CD4-positive, alpha-beta memory T cell (primary cell): ENCODE results near the gene SMAD1. TPM values are rescaled to one million over a fixed set of nuclear protein-coding genes. Genes with fewer than 3 reads are reported as not detected.

Experiments used
- CTCF ChIA-PET: fragments of 350-600 bp; sonication (Branson Sonifier 250); formaldehyde crosslinking; loops from one replicate; lab custom pipeline; 2021; ENCODE audit warnings: inconsistent platforms; ENCODE audit not compliant: partially characterized antibody; lab: Charles Lee
- POLR2A ChIA-PET: fragments of 350-600 bp; sonication (Branson Sonifier 250); formaldehyde crosslinking; loops from one replicate; lab custom pipeline; 2021; ENCODE audit not compliant: partially characterized antibody; lab: Charles Lee
- DNase-seq, 5 donors: peaks; one replicate each; pipeline versions ENCODE4 v3.0.0 to v3.0.0-alpha.2; 2020 to 2022; ENCODE audit warnings: mixed read lengths in 1 of 5
- H3K27ac ChIP-seq: one replicate; pipeline ENCODE4 v1.7.0; 2013; ENCODE audit warnings: low read depth, low read length
- H3K27me3 ChIP-seq: 2 replicates; pipeline ENCODE4 v1.7.0; 2013; ENCODE audit warnings: mild to moderate bottlenecking, low read length, moderate library complexity; ENCODE audit not compliant: insufficient read depth
- H3K36me3 ChIP-seq: 2 replicates; pipeline ENCODE4 v1.7.0; 2013; ENCODE audit warnings: mild to moderate bottlenecking, low read length, moderate library complexity; ENCODE audit not compliant: insufficient read depth
- H3K4me1 ChIP-seq: 2 replicates; pipeline ENCODE4 v1.7.0; 2013; ENCODE audit warnings: mild to moderate bottlenecking, low read length, moderate library complexity; ENCODE audit not compliant: insufficient read depth
- H3K4me3 ChIP-seq, 2 donors: one replicate each; pipeline ENCODE4 v1.7.0; 2013; ENCODE audit warnings: low read length in 2 of 2, mild to moderate bottlenecking in 1 of 2
- H3K9me3 ChIP-seq, 2 donors: one replicate each; pipeline ENCODE4 v1.7.0; 2013; ENCODE audit warnings: low read length in 2 of 2, control low read depth in 1 of 2; ENCODE audit not compliant: control insufficient read depth in 1 of 2
- H3K27ac Mint-ChIP-seq, 7 donors: one replicate each; pipeline ENCODE4 v1.8.0; 2020 to 2021; ENCODE audit warnings: mixed read lengths in 7 of 7, mild to moderate bottlenecking in 6 of 7, inconsistent platforms in 3 of 7, moderate library complexity in 3 of 7
- H3K27me3 Mint-ChIP-seq, 2 donors: one replicate each; pipeline ENCODE4 v1.8.0; 2020 to 2021; ENCODE audit warnings: mixed read lengths in 2 of 2
- H3K36me3 Mint-ChIP-seq, 2 donors: one replicate each; pipeline ENCODE4 v1.8.0; 2020 to 2021; ENCODE audit warnings: mixed read lengths in 2 of 2, inconsistent platforms in 1 of 2, mild to moderate bottlenecking in 1 of 2
- H3K4me1 Mint-ChIP-seq, 4 donors: one replicate each; pipeline ENCODE4 v1.8.0; 2020 to 2021; ENCODE audit warnings: mixed read lengths in 4 of 4, mild to moderate bottlenecking in 1 of 4
- H3K4me3 Mint-ChIP-seq, 8 donors: one replicate each; pipeline ENCODE4 v1.8.0; 2020 to 2021; ENCODE audit warnings: mixed read lengths in 8 of 8, mild to moderate bottlenecking in 7 of 8, moderate library complexity in 6 of 8, inconsistent platforms in 3 of 8
- H3K9me3 Mint-ChIP-seq, 8 donors: one replicate each; pipeline ENCODE4 v1.8.0; 2020 to 2021; ENCODE audit warnings: mixed read lengths in 8 of 8, mild to moderate bottlenecking in 5 of 8, inconsistent platforms in 3 of 8, moderate library complexity in 1 of 8
- intact Hi-C: fragments of 100-400 bp; cut with micrococcal nuclease; formaldehyde crosslinking; loops from one replicate; pipeline ENCODE4 v1.15.1; 2023
- polyA plus RNA-seq, 2 donors: library from polyadenylated mRNA; unstranded; fragments of 300-500 nt; fragmentation: Illumina TruSeq; gene quantifications; one replicate each; pipeline ENCODE4 v1.2.3, GENCODE V29; 2021
- total RNA-seq, 2 experiments: library from RNA; stranded (reverse); gene quantifications; one replicate each; pipeline ENCODE4 v1.2.3, GENCODE V29; 2021

Gene SMAD1
- total and polyA plus RNA-seq, 4 experiments from 2014 or later = 0.42 to 1.1 (median 0.67) TPM

- ChIA-PET POLR2A (interaction anchor here (0.7 kb wide), 1 partner anchor 301 kb away, joined by 3 read pairs; the partner anchor contains the start of gene OTUD4), CTCF (no interaction called here)
- peak overlapping the region in 1 of 2 donors; percentile 1 for H3K4me3 ChIP-seq
- Mint-ChIP-seq H3K36me3 (no peaks in the 10 kb centered on the region), H3K27ac (no peak overlapping the region), H3K4me3 (no peak overlapping the region), H3K27me3 (peaks cover 18 to 29% of the 10 kb centered on the region in 2 donors), H3K4me1 (peaks cover 5 to 14% (median 6%) of the 10 kb centered on the region in 4 donors), H3K9me3 (peaks cover 0 to 2% (median 0%) of the 10 kb centered on the region in 8 donors)
- peak in 2 of 5 donors; percentile 2 to 7 for DNase-seq
- intact Hi-C loops = no loop called here
- H3K4me1 ChIP-seq = no peaks in the 10 kb centered on the region
- no peak overlapping the region for H3K27ac ChIP-seq
- H3K36me3 ChIP-seq = no peaks in the 10 kb centered on the region
- no peaks in the 10 kb centered on the region for H3K9me3 ChIP-seq
- no peaks in the 10 kb centered on the region for H3K27me3 ChIP-seq
These were observed 222 bp downstream of the SMAD1 start for GRCh38 chr4:145481942-145482208.

GRCh38 chr4:145482209-145483037 lies 770 bp downstream of the SMAD1 start:
- H3K27ac Mint-ChIP-seq = no peak overlapping the region
- peaks cover 3% of the 10 kb centered on the region for H3K4me1 ChIP-seq
- no peaks in the 10 kb centered on the region for H3K36me3 Mint-ChIP-seq
- no peaks in the 10 kb centered on the region for H3K36me3 ChIP-seq
- intact Hi-C loops = no loop called here
- peak overlapping the region in 1 of 8 donors; percentile 50 for H3K4me3 Mint-ChIP-seq
- no peak overlapping the region for H3K27ac ChIP-seq
- POLR2A ChIA-PET = no interaction called here
- H3K27me3 ChIP-seq = no peaks in the 10 kb centered on the region
- no peaks in the 10 kb centered on the region for H3K9me3 ChIP-seq
- peaks cover 17 to 27% of the 10 kb centered on the region in 2 donors for H3K27me3 Mint-ChIP-seq
- peaks cover 5 to 14% (median 6%) of the 10 kb centered on the region in 4 donors for H3K4me1 Mint-ChIP-seq
- CTCF ChIA-PET = no interaction called here
- peaks cover 0 to 2% (median 0%) of the 10 kb centered on the region in 8 donors for H3K9me3 Mint-ChIP-seq
- H3K4me3 ChIP-seq = peak overlapping the region in 1 of 2 donors; percentile 29
- DNase-seq = peak in 3 of 5 donors; percentile 2 to 7 (median 6)

GRCh38 chr4:145483514-145483913 lies 1.9 kb downstream of the SMAD1 start:
- H3K36me3 Mint-ChIP-seq = no peaks in the 10 kb centered on the region
- Histone ChIP-seq H3K36me3 (no peaks in the 10 kb centered on the region), H3K4me3 (no peak overlapping the region), H3K9me3 (no peaks in the 10 kb centered on the region), H3K27me3 (no peaks in the 10 kb centered on the region), H3K4me1 (peaks cover 5% of the 10 kb centered on the region), H3K27ac (no peak overlapping the region)
- peaks cover 5 to 14% (median 6%) of the 10 kb centered on the region in 4 donors for H3K4me1 Mint-ChIP-seq
- DNase-seq = no peak
- intact Hi-C loops = no loop called here
- no peak overlapping the region for H3K27ac Mint-ChIP-seq
- no peak overlapping the region for H3K4me3 Mint-ChIP-seq
- peaks cover 16 to 25% of the 10 kb centered on the region in 2 donors for H3K27me3 Mint-ChIP-seq
- POLR2A ChIA-PET = no interaction called here
- peaks cover 0 to 2% (median 0%) of the 10 kb centered on the region in 8 donors for H3K9me3 Mint-ChIP-seq
- CTCF ChIA-PET = no interaction called here

GRCh38 chr4:145484225-145484846 lies 2.7 kb downstream of the SMAD1 start:
- Histone ChIP-seq H3K4me3 (no peak overlapping the region), H3K4me1 (peaks cover 5% of the 10 kb centered on the region), H3K27me3 (no peaks in the 10 kb centered on the region), H3K36me3 (no peaks in the 10 kb centered on the region), H3K27ac (no peak overlapping the region), H3K9me3 (no peaks in the 10 kb centered on the region)
- CTCF ChIA-PET = no interaction called here
- Mint-ChIP-seq H3K27ac (no peak overlapping the region), H3K4me3 (no peak overlapping the region), H3K9me3 (peaks cover 0 to under 1% (median 0%) of the 10 kb centered on the region in 8 donors), H3K27me3 (peaks cover 11 to 22% of the 10 kb centered on the region in 2 donors), H3K36me3 (no peaks in the 10 kb centered on the region), H3K4me1 (peaks cover 5 to 12% (median 6%) of the 10 kb centered on the region in 4 donors)
- intact Hi-C loops = no loop called here
- POLR2A ChIA-PET = no interaction called here
- no peak for DNase-seq

GRCh38 chr4:145485120-145485519 lies 3.5 kb downstream of the SMAD1 start:
- H3K36me3 Mint-ChIP-seq = no peaks in the 10 kb centered on the region
- Histone ChIP-seq H3K9me3 (no peaks in the 10 kb centered on the region), H3K4me1 (peaks cover 5% of the 10 kb centered on the region), H3K27ac (no peak overlapping the region), H3K4me3 (no peak overlapping the region), H3K27me3 (no peaks in the 10 kb centered on the region), H3K36me3 (no peaks in the 10 kb centered on the region)
- no peak overlapping the region for H3K4me3 Mint-ChIP-seq
- H3K27ac Mint-ChIP-seq = no peak overlapping the region
- intact Hi-C loops = no loop called here
- DNase-seq = no peak
- H3K27me3 Mint-ChIP-seq = peaks cover 10 to 19% of the 10 kb centered on the region in 2 donors
- CTCF ChIA-PET = no interaction called here
- no peaks in the 10 kb centered on the region for H3K9me3 Mint-ChIP-seq
- H3K4me1 Mint-ChIP-seq = peaks cover 5 to 10% (median 6%) of the 10 kb centered on the region in 4 donors
- POLR2A ChIA-PET = no interaction called here

GRCh38 chr4:145486603-145487002 lies 5.0 kb downstream of the SMAD1 start:
- POLR2A ChIA-PET = no interaction called here
- Histone ChIP-seq H3K9me3 (no peaks in the 10 kb centered on the region), H3K27me3 (no peaks in the 10 kb centered on the region), H3K27ac (no peak overlapping the region), H3K4me1 (peaks cover 5% of the 10 kb centered on the region), H3K4me3 (no peak overlapping the region), H3K36me3 (no peaks in the 10 kb centered on the region)
- DNase-seq = no peak
- H3K36me3 Mint-ChIP-seq = no peaks in the 10 kb centered on the region
- no peak overlapping the region for H3K4me3 Mint-ChIP-seq
- CTCF ChIA-PET = no interaction called here
- no peaks in the 10 kb centered on the region for H3K9me3 Mint-ChIP-seq
- peaks cover 0 to 2% (median 0%) of the 10 kb centered on the region in 4 donors for H3K4me1 Mint-ChIP-seq
- peak overlapping the region in 1 of 7 donors; percentile 17 for H3K27ac Mint-ChIP-seq
- intact Hi-C loops = no loop called here
- H3K27me3 Mint-ChIP-seq = peaks cover 0 to 8% of the 10 kb centered on the region in 2 donors

GRCh38 chr4:145487631-145488030 lies 6.0 kb downstream of the SMAD1 start:
- no peak for DNase-seq
- H3K27ac Mint-ChIP-seq = no peak overlapping the region
- H3K4me1 Mint-ChIP-seq = peaks cover 0 to 2% (median 0%) of the 10 kb centered on the region in 4 donors
- H3K36me3 Mint-ChIP-seq = no peaks in the 10 kb centered on the region
- ChIA-PET POLR2A (no interaction called here), CTCF (interaction anchor here (1.2 kb wide), 1 partner anchor 333 kb away, joined by 3 read pairs; no protein-coding TSS in a partner anchor)
- Histone ChIP-seq H3K9me3 (no peaks in the 10 kb centered on the region), H3K4me1 (peaks cover 5% of the 10 kb centered on the region), H3K36me3 (no peaks in the 10 kb centered on the region), H3K27me3 (no peaks in the 10 kb centered on the region), H3K4me3 (no peak overlapping the region), H3K27ac (no peak overlapping the region)
- no peak overlapping the region for H3K4me3 Mint-ChIP-seq
- H3K27me3 Mint-ChIP-seq = peaks cover 0 to 8% of the 10 kb centered on the region in 2 donors
- H3K9me3 Mint-ChIP-seq = no peaks in the 10 kb centered on the region
- intact Hi-C loops = no loop called here
